Activated effector memory CD4-positive, alpha-beta T cell treated with Interleukin-2 at 50 U/mL for 16 hours (primary cell): ENCODE measurements around the gene PSME2.

Source experiments
- DNase-seq: peaks from one replicate; pipeline ENCODE4 v3.0.0-alpha.2; 2020

PSME2 gene

GRCh38 chr14:24146453-24146977 is at the start of gene PSME2:
Gene PSME2, minus strand, starts transcription at chr14:24146610. Its CDS starts 29 bp downstream, at chr14:24146581.
- DNase-seq = peak; percentile 74

DNA sequence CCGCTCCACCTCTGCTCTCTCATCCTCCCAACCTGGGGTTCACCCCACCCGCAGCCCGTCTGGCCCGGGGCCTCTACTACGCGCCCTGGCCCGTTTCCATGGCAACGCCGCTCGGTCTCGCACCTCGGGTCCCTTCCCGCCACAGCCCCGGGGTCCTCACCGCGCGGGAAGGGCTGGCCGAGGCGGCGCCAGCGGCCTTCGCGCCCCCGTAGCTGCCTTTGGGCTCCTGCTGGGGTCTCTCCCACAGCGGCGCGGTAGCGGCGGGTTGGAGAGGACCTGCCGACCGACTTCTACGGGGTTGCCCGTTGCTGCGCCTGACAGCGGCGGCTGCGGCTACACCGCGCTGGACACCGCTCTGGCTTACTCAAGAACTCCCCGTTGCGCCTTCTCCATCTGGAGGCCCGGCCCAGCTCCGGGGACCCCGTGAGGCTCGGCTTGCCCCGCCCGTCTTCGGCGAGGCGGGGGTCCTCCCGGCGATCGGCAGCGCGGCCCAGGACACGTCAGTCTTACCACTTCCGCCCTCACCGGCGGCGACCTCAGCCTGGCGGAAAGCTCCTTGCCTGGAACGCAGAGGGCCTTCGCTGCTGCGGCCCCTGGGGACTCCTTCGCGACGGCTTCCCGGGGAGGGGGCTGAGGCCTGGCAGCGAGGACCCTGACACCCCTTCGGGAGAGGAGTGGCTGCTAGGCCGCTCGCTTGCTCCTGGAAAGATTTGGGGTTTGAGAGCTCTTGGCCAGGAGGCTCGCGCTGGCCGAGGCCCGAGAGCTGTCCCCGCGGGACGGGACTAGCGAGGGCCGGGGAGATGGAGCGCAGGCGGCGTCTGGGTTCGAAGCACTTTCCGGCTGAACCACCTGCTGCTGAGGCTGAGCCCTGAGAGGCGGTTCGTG is 49.0 kb upstream of the PSME2 start, which contains the start of gene TM9SF1:
TM9SF1 (minus strand) TSS at position 256 of the 885 bp plus-strand sequence. CDS start 422 bp downstream, outside the sequence.
- DNase-seq = peak; percentile 82

GRCh38 chr14:24194873-24195185 is 48.4 kb upstream of the PSME2 start:
- DNase-seq = no peak

- DNase-seq = no peak
These were observed 47.9 kb upstream of the PSME2 start for GRCh38 chr14:24194186-24194872.

DNA sequence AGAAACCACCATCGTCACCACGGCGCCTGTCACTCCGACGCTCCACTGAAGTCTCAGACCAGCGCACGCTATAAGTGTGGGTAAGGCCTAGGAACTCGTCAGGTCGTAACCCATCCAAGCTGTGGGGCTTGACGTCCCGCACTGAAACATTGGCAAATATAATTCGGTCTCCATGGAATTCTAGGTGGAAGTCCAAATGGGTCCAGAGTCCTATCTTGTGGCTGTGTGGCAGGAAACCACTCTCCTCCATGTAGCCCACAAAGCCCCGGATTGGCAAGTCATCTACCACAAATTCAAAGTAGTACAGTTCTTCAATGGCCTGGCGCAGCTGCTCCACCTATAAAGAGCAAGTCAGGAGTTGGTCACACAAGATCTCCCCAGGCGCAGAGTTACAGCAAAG is 46.5 kb upstream of the PSME2 start:
- DNase-seq = no peak

- DNase-seq = no peak
These were observed 44.0 kb upstream of the PSME2 start for GRCh38 chr14:24190416-24190815.

- no peak for DNase-seq
These were observed 43.0 kb upstream of the PSME2 start for GRCh38 chr14:24189460-24189859.

- no peak for DNase-seq
These were observed 42.6 kb upstream of the PSME2 start for GRCh38 chr14:24189059-24189375.

GRCh38 chr14:24188251-24189058 is 42.0 kb upstream of the PSME2 start, which contains the start of gene IPO4:
Gene IPO4, minus strand, starts transcription at chr14:24188816. Its CDS starts 29 bp downstream, at chr14:24188787.
- peak; percentile 90 for DNase-seq

GRCh38 chr14:24187539-24187915 is 41.1 kb upstream of the PSME2 start:
- DNase-seq = no peak

DNA sequence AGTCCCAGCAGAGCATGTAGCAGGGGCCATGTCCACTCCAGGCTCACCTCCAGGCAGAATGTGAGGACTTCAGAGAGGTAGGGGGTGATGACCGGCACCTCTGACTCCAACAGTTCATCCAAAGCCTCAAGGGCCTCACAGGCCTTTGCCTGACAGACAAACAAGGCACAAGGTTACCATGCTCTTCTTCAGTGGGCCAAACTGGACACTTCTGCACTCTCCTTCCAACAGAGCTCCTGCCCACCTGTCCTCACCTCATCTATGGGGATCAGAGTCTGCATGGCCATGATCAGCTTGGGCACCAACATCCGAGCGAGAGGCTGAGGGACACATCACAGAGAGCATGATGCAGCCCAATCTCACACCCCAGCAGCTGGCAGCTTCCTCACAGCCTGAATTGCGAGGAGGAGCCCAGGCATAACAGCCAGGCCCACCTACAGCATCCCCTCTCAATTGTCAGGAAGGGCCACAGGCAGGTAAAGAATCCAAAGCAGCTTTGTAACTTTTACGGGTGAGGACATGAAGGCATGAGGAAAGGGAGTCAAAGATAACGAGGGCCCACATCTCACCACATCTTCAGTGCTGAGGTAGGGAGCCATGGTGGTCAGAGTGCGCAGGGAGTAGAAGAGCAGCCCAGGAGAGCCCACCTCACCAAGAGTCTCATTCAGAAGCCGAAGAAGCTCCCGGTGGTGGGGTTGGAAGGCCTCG is 40.6 kb upstream of the PSME2 start:
- DNase-seq = no peak

GRCh38 chr14:24185741-24186140 is 39.3 kb upstream of the PSME2 start:
- DNase-seq = no peak

DNA sequence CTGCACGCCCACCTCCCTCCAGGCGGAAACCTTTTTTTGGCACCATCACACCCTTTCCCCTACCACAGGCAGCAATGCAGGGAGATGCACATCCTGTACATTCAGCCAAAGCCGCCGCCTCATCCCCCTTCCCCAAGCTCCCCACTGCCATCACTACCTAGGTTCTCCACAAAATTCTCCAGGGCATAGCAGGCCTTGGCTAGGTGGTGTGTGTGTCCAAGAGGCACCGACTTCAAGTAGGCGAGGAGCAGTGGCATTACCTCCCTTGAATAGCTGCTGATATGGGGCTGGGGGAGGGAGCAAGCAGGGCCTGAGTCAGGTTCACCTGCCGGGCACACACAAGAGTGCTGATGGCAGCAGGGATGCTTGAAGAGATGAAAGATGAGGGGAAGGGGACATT is 38.6 kb upstream of the PSME2 start:
- DNase-seq = no peak

DNA sequence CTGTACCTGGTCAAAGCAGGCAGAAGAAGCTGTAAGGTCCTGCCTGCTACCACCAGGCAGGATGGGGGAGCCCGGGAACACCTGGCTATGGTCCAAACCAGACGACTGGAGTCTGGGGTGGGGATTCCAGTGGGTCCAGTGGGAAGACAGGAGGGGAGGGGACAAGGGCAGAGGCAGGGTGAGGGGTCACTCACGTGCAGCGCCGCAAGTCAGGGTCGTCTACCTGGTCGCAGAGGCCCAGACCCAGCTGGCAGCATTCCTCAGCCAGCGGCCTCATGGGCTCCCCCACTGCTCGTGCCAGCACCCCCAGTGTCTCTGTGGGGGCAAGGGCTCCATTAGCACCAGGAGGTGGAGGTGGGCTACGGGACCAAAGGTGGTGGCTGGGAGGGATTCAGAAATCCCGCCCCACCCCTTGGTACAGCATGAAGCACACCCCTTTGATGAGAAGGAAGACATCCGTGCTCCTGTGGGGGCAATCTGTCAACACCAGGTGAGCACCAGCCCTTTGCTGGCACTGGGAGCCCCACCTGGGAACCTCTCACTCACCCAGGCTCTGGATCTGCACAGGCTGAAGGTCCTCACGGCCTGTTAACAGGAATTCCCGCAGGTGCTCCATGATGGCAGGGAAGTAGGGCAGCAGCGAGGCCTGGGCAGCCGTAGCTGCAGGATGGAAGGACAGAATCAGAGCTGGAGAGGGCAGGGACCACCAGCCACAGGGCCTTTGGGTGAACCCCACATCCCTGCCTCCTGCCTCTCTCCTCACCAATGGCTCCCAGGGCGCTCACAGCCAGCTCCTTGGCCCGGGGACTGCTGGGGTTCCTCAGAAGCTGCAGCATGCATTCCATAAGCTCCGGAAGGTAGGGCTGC is 37.9 kb upstream of the PSME2 start:
- no peak for DNase-seq

- no peak for DNase-seq
These were observed 36.6 kb upstream of the PSME2 start for GRCh38 chr14:24183014-24183481.

GRCh38 chr14:24182110-24182882 is 35.9 kb upstream of the PSME2 start:
- no peak for DNase-seq

DNA sequence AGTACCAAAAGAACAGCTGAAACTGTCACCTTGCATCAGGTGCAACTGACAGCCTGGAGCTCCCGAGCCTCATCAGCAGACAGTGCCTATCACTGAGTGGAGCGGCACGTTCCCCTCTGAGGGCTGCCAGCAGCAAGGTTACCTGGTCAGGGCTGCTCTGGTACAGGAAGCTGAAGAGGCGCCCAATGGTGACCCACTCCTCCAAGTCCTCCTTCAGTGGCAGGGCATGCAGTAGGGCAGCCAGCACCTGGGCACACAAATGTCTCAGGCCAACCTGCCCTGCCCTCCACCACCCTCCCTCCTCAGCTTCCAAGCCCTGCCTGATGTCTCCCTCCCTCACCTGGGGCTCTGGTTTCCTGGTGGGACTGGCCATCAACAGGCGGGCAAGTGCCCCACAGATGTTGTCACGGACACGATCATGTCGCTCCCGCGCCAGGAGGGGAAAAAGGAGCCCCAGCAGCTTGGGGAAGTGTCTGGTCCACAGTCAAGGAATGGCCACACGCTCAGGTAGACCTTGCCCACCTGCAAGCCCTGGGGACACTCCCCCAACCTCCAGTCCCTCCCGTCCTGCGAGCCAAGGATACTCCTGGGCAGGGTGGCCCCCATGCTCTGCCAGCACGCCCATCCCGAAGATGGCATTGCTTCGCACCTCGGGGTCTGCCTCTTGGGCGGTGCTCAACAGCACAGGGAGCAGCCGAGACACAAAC is 35.1 kb upstream of the PSME2 start:
- DNase-seq = no peak

- no peak for DNase-seq
These were observed 33.8 kb upstream of the PSME2 start for GRCh38 chr14:24179961-24180796.
